GM10266 (cell line): ENCODE results near the gene GJA5.

ENCODE experiments used
- DNase-seq: peaks from one replicate; pipeline ENCODE4 v3.0.0; 2012; ENCODE audit errors: extremely low spot score
- TF ChIP-seq, protein P1 (sequence below): IDR thresholded peaks from 2 replicates; pipeline ENCODE4 v1.5.1; 2012; ENCODE audit warnings: mild to moderate bottlenecking, low read depth; ENCODE audit not compliant: control insufficient read depth, insufficient read depth; ENCODE audit errors: missing control alignments

Gene GJA5

DNA sequence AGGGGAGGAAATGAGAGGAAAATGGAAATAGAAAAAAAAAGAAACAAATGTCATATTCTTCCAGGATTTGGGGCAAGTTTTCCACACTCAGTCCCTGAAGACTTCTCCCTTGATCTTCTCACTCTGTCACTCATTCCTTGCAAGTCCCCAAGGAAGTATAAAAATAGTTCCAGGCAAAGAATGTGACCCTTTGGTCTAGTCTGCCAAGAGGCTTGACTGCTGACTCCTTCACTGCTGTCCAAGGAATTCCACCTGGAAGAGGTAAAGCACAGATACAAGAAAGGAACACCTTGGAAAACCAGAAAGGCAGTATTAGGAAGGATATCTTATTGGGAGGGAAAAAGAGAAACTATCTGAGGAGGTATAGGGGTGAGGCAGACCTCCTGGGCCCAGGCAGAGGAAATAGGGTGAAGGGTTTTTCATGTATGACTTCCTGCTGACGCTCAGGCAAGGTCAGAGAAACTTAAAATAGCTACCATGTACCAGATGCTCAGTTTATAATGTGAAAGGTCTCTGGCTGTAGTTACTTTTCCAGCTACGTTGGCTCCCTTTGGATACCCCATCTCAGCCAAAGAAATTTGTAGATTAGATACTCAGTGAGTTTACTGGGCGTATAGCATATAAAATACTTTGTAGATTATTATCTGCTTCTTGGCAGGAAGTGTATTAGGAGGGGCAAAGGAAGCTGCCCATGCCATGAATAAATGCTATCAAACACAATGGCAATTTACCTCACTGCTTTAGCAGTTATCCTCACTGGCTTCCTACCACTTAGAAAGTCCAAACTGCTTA, 2.0 kb upstream of the GJA5 start:
- TF ChIP-seq, protein P1, sequence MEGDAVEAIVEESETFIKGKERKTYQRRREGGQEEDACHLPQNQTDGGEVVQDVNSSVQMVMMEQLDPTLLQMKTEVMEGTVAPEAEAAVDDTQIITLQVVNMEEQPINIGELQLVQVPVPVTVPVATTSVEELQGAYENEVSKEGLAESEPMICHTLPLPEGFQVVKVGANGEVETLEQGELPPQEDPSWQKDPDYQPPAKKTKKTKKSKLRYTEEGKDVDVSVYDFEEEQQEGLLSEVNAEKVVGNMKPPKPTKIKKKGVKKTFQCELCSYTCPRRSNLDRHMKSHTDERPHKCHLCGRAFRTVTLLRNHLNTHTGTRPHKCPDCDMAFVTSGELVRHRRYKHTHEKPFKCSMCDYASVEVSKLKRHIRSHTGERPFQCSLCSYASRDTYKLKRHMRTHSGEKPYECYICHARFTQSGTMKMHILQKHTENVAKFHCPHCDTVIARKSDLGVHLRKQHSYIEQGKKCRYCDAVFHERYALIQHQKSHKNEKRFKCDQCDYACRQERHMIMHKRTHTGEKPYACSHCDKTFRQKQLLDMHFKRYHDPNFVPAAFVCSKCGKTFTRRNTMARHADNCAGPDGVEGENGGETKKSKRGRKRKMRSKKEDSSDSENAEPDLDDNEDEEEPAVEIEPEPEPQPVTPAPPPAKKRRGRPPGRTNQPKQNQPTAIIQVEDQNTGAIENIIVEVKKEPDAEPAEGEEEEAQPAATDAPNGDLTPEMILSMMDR: no peak

DNA sequence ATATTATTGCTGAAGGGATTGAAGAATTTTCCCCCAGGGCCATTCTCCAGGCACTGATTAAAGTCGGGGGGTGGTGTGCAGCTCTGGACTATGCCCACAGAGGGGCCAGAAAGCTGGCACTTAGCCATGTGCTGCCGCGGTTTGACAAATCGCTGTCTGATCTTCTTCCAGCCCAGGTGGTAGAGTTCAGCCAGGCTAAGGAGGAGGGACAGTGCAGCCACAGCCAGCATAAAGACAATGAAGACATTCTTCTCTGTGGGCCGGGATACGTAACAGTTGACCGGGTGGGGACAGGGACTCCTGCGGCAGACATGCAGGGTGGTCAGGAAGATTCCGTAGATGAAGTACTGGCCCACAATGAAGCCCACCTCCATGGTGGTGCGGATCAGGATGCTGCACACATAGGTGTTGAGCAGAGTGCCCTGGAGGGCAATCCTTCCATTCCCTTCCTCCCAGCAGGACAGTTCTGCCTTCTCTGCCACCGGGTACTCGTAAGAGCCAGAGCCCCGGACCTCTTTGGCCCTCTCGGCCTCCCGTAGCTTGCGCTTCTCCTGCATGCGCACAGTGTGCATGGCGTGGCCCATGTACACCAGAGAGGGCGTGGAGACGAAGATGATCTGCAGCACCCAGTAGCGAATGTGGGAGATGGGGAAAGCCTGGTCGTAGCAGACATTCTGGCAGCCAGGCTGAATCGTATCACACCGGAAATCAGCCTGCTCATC, 1.9 kb downstream of the GJA5 start:
- DNase-seq: no peak
- TF ChIP-seq, protein P1: no peak

More for the DNA sequence above, 2.0 kb upstream of the GJA5 start:
- no peak for DNase-seq

DNA sequence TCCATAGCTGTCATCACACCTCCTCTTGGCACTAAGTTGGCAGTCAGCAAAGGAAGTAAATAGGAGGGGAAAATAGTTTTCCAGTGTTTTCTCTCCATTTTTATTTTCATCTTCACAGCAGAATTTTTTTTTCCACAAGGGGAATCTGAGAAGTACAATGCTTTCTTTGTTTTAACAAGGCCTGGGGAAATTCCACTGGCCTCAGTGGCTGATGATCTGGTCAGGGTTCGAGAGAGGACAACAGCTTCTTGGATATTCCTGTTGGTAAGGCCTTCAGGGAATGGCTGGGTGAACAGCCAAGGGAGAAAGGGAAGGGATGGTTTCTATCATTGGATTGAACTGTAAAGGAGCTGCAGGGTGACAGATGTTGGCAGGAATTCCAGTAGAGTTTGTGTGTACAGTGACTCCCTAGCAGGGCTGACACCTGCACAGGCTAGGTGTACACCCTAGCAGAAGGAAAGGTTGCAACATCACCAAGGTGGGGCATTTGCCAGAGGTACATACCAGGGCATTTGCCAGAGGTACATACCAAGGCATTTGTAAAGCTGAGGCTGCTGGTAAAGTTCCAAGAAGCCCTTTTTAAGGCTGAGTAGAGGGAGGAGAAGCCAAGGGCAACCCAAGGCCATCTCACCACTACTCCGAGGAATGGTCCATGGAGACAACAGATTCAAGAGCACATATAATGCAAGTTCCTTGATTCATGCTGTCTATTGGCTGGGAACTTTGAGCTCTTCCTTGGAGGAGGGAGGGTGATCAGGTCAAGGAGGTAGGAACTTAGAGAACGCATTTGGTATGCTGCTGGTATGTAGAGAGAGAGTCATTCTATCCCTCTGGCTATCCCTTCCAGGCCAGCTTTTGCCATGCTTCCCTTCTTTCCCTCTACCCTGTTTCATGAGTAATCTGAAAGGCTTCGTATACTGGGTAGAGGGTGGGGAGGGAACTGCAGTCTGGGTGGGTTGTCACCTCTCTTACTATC, 3.1 kb downstream of the GJA5 start:
- TF ChIP-seq, protein P1: no peak
- DNase-seq: no peak

DNA sequence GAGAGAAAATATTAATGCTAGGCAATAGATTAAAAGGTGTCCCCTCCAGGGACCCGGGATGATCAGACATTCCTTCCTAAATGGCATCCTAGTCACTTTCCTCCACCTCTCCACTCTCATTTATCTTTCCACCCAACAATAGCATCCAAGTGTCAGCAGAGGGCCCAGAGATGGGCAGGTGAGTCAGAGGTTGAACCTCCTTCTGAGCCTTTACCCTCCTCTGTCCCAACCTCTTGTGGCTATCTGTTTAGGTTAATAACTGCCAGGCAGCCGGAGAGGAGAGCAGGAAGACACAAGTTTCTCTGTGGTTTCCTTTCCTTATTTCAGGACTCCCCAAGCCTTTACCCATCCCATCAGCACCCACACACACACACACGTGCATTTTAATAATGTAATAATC, 4.1 kb downstream of the GJA5 start:
- DNase-seq: no peak
- TF ChIP-seq, protein P1: no peak

DNA sequence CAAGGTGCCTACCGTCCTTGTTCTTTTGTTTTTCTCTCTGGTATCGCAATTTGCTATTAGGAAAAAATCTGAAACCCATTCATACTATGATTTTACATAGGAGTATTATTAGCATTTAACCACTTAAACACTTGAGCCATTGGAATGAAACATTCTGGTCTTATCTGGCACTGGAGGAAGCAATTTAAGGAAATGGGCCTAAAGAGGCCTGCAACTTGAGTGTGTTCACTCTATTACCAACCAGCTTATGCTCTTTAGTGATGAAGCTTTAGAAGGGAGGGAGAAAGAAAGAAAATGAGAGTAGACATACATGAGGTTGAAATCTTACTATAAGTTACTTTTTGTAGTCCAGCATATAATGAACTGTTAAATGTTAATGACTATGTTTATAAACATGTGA, 5.7 kb downstream of the GJA5 start:
- TF ChIP-seq, protein P1: no peak
- DNase-seq: no peak

DNA sequence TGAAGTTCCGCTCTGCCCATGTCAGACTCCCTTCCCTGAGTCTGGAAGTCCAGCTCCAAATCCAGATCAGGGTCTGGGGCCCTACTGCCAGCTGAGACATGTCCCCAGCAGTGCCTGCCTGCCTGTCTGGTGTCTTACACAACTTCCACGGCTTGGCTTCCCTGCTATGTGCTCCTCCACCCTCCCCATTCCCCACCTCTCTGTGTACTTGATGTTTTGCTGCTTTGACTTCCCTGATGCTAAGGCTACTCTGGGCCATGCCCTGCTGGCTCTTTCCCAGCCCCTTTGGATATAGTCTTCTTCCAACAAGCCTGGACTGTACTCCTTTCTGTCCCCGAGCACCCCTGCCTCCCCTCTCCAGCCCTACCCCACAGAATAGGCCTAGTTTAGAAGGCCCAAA, 7.3 kb downstream of the GJA5 start:
- DNase-seq: no peak

More for the DNA sequence above, 7.3 kb downstream of the GJA5 start:
- TF ChIP-seq, protein P1: no peak
